Fibroblast of villous mesenchyme (primary cell): Measurements from ENCODE around the gene RARA. TPM values are rescaled to one million over a fixed set of nuclear protein-coding genes. Genes with fewer than 3 reads are reported as not detected.
"Not testable (repeated sequence)": the region's sequence is repeated elsewhere in the genome, so short reads cannot be mapped to it uniquely, and the experiment has no call there.

Experiments
- DNase-seq: peaks from one replicate; pipeline ENCODE4 v3.0.0-alpha.2; 2010; ENCODE audit warnings: low read depth
- H3K4me3 ChIP-seq: 2 replicates; pipeline ENCODE4 v1.5.1; 2011; ENCODE audit warnings: low read depth, mild to moderate bottlenecking, low read length
- total RNA-seq: library from RNA; depleted of rRNA; stranded (reverse); fragments of >200 nt; gene quantifications from 2 replicates; pipeline ENCODE4 v1.2.3, GENCODE V29; 2012
- TF ChIP-seq, protein P1 (sequence below): IDR thresholded peaks from 2 replicates; pipeline ENCODE4 v1.5.1; 2012; ENCODE audit warnings: low read depth, mild to moderate bottlenecking, low read length; ENCODE audit not compliant: insufficient read depth

RARA gene
- total RNA-seq, 1 donor = 20.3 TPM

DNA sequence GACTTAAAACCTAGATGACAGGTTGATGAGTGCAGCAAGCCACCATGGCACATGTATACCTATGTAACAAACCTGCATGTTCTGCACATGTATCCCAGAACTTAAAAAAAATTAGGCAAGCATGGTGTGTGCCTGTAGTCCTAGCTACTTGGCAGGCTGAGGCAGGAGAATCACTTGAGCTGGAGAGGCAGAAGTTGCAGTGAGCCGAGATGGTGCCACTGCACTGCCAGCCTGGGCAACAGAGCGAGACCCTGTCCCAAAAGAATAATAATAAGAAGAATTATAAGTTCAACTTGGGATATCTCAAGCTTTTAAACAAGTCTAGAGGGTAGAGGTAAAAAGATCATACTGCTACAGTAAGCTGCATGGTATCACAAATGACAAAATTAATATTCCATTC is 11.5 kb upstream of the RARA start:
- DNase-seq = no peak

DNA sequence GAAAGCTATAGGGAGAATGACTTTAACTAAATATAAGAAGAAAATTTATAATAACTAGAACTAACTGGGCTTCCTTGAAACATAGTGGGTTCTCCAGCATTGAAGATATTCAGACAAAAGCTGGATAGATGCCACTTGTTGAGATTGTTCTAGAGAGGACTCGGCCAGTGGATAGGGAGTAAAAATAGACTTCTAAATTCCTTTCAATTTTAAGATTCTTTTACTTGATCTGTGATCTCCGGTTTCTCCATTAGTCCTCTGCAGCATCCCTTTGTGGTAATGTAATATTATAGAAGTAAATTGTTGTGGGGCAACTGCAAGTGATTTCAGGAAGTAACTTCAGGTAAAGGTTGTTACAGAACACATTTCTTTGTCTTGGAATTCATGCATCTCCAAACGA is 10.3 kb upstream of the RARA start:
- no peak for DNase-seq
- H3K4me3 ChIP-seq = no peak overlapping the region
- TF ChIP-seq, protein P1, sequence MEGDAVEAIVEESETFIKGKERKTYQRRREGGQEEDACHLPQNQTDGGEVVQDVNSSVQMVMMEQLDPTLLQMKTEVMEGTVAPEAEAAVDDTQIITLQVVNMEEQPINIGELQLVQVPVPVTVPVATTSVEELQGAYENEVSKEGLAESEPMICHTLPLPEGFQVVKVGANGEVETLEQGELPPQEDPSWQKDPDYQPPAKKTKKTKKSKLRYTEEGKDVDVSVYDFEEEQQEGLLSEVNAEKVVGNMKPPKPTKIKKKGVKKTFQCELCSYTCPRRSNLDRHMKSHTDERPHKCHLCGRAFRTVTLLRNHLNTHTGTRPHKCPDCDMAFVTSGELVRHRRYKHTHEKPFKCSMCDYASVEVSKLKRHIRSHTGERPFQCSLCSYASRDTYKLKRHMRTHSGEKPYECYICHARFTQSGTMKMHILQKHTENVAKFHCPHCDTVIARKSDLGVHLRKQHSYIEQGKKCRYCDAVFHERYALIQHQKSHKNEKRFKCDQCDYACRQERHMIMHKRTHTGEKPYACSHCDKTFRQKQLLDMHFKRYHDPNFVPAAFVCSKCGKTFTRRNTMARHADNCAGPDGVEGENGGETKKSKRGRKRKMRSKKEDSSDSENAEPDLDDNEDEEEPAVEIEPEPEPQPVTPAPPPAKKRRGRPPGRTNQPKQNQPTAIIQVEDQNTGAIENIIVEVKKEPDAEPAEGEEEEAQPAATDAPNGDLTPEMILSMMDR = no peak

More for the DNA sequence above, 11.5 kb upstream of the RARA start:
- H3K4me3 ChIP-seq = no peak overlapping the region
- TF ChIP-seq, protein P1 = no peak

DNA sequence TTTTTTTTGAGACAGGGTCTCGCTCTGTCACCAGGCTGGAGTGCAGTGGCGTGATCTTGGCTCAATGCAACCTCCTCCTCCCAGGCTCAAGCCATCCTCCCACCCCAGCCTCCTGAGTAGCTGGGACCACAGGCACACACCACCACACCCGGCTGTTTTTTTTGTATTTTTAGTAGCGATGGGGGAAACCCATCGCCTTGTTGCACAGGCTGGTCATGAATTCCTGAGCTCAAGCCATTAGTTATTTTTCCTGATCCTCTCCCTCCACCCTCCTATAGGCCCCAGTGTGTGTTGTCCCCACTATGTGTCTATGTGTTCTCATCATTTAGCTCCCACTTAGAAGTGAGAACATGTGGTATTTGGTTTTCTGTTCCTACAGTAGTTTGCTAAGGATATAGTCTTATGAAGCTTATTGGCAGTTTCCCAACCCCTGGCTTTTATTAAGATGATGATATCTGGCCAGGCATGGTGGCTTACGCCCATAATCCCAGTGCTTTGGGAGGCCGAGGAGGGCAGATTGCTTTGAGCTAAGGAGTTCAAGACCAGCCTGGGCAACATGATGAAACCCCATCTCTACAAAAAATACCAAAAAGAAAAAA is 9.7 kb upstream of the RARA start:
- H3K4me3 ChIP-seq, DNase-seq: not testable (repeated sequence)

DNA sequence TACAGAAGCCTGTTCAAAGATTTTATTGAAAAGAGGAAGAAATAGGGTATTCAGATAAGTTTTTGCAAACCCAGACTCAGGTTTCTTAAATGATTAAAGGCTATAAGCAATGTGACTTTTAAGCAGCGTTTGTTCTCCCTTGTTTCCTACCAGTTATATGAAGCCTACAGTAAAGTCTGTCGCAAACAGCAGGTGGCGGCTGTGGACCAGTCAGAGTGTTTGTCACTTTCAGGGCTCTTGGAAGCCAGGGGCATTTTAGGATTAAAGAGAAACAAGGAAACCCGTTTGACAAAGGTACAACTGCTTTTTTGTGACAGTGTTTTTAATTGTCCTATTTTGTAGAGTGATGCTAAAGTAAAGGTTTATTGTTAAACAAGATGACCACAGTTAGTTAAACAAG is 7.7 kb upstream of the RARA start:
- no peak for DNase-seq
- H3K4me3 ChIP-seq = no peak overlapping the region
- TF ChIP-seq, protein P1 = peak; percentile 22

GRCh38 chr17:40303009-40303657 is 5.8 kb upstream of the RARA start:
- H3K4me3 ChIP-seq = no peak overlapping the region
- peak; percentile 85 for DNase-seq
- TF ChIP-seq, protein P1 = peak; percentile 75

- TF ChIP-seq, protein P1 = no peak
- peak; percentile 89 for DNase-seq
- H3K4me3 ChIP-seq = no peak overlapping the region
Measured at GRCh38 chr17:40303708-40304551, 5.0 kb upstream of the RARA start.

DNA sequence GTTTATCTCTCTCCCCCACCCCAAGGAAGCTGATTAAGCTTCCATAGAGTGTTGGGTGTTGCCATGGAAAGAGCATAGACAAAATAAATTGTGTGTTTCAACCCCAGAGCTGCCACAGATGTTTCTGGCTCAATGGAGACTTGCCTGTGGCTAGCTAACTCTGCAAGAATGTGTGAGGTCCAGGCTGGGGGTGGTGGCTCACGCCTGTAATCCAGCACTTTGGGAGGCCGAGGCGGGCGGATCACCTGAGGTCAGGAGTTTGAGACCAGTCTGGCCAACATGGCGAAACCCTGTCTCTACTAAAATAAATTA is 4.5 kb upstream of the RARA start:
- DNase-seq = peak; percentile 88

GRCh38 chr17:40304866-40305265 is 4.1 kb upstream of the RARA start:
- not testable (repeated sequence) for H3K4me3 ChIP-seq, DNase-seq

More for the DNA sequence above, 4.5 kb upstream of the RARA start:
- H3K4me3 ChIP-seq = not testable (repeated sequence)
